HG03108 (cell line): ENCODE results near the gene GPD2.
"Not testable (repeated sequence)": the region's sequence is repeated elsewhere in the genome, so short reads cannot be mapped to it uniquely, and the experiment has no call there.

Experiments
- ATAC-seq: cut with Tn5 transposase; IDR thresholded peaks from one replicate; pipeline ENCODE4 v1.9.1; 2021; ENCODE audit warnings: moderate library complexity; ENCODE audit not compliant: unreplicated experiment

GPD2 gene

DNA sequence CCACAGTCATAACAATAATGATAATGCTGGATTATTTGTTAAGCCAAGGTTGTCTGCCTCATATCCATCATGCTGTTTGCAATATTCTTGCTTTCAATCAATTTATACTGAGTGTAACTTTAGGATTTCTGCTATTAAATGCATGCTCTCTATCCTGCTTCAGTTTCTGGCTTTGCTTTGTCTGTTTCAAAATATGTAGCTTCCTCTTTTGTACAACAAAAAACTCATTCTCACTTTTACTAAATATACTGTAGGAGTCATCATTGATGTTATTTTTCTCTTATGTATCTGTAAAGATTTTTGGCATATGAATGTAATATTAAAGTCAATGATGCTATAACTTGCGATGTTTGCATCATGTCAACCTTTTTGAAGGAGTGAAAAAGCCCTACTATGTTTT, 149.3 kb downstream of the GPD2 start:
- no peak for ATAC-seq

GRCh38 chr2:156586621-156587020, 150.4 kb downstream of the GPD2 start:
- no peak for ATAC-seq

GRCh38 chr2:156589381-156590079, 153.4 kb downstream of the GPD2 start:
- ATAC-seq, result peak; percentile 57

DNA sequence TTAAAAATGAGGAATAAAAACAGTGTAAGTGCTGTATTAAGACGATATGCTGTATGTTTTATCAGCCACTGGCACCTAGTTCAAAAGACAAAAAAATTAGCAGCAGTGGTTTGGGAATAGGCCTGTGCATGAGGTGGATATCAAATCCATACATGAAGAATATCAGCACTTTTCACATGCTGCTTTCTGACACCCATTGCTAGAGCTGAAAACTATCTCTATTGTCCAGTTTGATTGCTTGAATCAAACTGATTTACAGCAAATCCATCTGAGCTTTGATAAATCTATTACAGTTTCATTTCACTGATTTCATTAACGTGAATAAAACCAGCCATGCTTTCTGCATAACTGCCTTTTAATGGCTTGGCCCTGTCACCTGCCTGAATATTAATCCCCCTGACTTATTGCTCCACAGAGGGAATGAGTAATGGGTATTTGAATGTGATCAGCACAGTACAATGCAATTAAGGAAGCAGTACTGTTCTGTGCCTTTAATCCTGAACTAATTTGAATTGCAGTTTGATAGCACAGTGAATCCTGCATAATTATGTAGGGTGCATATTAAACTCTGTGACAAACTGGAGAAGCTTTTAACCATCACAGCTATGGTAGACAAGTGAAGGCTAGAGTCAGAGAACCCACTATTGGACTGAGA, 154.0 kb downstream of the GPD2 start:
- ATAC-seq, result no peak

DNA sequence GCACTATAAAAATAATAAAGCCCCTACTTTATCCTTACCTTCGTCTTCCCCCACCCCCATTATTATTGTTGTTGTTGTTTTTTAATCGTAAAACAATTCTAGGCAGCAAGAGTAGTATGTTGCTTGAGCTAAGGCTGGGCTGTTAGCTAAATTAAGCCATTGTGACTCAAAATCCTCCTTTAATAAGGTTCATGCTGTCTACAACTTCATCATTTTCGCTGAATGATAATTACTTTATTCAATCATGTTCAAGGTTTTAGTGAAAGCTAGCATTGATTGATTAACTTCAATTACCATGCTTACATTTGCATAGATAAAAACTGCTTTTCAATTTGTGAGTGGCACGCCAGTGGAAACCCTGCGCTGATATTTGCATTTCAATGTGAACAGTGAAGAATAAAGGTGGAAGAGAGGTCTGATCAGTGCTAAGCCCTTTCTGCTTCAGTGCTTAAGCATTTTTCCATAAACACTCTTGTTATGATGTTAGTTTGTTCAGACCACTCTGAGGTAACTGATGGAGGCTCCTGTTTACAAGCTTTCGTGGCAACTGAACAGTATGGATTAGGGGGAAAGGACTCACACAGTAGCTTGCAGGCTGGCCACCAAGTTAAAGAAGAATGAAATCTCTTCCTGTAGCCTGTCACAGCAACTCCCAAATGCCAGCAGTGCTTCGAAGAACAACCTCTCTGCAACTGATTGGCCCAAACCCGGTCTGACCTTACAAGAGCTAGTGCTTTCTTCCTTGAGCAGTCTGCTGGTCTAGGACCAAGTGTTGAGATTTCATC, 156.8 kb downstream of the GPD2 start:
- no peak for ATAC-seq

DNA sequence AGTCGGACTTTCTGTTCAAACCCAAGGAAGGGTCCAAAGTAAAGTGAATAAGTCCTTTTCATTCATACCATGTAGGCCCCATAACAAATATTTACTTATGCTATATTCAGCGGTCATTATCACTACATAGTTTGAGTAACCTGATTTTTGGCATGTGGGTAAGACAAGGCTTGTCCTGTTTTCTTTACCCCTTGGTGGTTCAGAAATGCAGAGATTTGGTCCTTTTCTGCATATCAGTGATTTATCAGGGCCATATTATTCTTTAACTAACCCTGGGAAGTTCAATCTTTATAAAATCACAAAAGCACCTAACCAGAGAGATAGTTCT, 157.4 kb downstream of the GPD2 start:
- no peak for ATAC-seq

DNA sequence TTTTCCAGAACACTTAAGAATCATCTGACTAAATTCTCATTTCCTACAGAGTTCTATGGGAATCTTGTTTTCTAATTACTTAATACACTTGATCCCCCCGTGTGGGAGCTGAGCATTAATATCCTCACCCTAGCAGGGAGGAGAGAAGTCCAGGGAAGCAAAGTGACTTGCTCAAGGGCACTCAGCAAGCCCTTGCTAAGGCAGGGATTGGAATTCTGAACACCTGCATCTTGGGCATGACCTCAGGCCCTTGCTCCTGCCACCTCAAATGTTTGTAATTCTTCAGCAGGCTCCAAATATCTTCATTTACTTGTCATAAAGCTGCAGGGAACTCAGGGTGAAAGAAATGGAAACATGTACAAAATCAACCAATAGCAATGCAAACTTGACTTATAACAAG, 162.4 kb downstream of the GPD2 start:
- ATAC-seq, result no peak

GRCh38 chr2:156600196-156600595, 164.0 kb downstream of the GPD2 start:
- ATAC-seq, result no peak

GRCh38 chr2:156601855-156602551, 165.8 kb downstream of the GPD2 start:
- no peak for ATAC-seq

- no peak for ATAC-seq
Measured at GRCh38 chr2:156602552-156602933, 166.4 kb downstream of the GPD2 start.

DNA sequence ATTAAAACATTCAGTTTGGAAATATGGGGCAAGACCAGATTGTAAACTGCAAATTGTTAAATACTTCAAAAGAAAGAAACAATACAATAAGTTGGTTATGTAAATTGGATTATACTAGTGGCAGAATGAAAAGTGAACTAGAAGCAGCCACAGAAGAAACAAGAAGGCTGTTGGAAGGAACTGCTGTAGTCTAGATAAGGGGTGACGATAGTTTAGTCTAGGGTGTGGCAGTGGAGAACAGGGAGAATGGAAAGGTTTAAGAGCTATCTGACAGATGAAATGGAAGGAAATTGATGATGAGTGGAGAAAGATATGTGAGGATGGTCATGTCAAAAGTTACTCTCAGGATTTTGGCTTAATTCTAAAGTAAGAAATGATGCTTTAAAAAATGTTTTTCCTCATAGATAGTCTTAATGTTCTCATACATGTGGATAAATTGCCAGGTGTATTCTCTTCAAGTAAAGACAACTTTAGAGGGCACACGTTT, 179.7 kb downstream of the GPD2 start:
- ATAC-seq, result no peak

DNA sequence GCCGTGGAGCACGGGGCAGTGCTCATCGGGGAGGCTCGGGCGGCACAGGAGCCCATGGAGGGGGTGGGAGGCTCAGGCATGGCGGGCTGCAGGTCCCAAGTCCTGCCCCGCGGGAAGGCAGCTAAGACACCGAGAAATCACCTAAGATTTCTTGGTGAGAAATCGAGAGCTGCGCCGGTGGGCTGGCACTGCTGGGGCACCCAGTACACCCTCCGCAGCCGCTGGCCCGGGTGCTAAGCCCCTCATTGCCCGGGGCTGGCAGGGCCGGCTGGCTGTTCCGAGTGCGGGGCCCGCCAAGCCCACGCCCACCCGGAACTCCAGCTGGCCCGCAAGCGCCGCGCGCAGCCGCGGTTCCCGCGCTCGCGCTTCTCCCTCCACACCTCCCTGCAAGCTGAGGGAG, 181.9 kb downstream of the GPD2 start:
- ATAC-seq, result not testable (repeated sequence)

- ATAC-seq, result no peak
Measured at GRCh38 chr2:156619021-156619539, 182.9 kb downstream of the GPD2 start.

- ATAC-seq, result no peak
Measured at GRCh38 chr2:156622491-156622890, 186.3 kb downstream of the GPD2 start.

DNA sequence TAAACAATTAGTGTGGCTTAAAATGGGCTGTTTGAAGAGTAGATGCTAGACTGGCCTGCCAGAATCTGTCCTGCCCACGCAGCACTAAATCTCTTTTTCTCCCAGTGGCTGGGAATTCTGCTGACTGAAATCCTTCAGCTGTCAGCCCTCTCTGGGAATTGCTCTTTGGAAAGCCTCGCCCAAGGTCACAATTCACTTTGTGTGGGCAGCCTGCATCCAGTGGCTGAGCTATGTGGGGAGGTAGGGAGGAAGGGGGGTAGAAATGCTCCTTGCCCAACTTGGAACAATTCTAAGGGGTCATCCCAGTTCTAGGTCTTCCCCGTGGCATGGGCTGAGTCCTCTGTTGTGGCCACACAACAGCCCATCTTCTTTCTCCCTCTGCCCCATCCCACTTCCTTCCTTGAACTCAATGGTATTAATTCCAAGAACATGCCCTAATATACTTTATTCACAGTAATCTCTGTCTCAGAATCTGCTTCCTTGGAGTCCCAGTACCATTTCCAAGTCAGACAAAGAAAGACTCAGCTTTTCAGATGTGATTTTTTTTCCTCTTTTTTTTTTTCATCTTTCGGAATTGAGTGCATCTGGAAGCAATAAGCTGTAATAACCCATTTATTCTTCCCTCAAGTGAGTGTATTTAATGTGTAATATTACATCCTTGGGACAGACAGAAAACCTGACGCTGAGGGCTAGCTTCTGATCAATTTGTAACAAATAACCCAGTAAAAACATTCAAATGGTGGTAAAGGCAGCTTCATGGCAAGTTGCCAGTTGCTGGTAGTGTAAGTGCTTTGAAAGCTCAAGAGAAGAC, 189.4 kb downstream of the GPD2 start:
- no peak for ATAC-seq

GRCh38 chr2:156626931-156627330, 190.8 kb downstream of the GPD2 start:
- ATAC-seq, result no peak

GRCh38 chr2:156630579-156631337, 194.6 kb downstream of the GPD2 start:
- no peak for ATAC-seq

GRCh38 chr2:156635646-156636045, 199.5 kb downstream of the GPD2 start:
- ATAC-seq, result no peak
